Measurements from ENCODE around the gene HOXB7. TPM values are rescaled to one million over a fixed set of nuclear protein-coding genes. Genes with fewer than 3 reads are reported as not detected.
A peak's percentile ranks its signal among the peaks of the same experiment; 100 is the strongest.

HOXB7 gene
- total RNA-seq, 8 experiments from 2014 or later = 6.2 to 35.5 (median 23.7) TPM

DNA sequence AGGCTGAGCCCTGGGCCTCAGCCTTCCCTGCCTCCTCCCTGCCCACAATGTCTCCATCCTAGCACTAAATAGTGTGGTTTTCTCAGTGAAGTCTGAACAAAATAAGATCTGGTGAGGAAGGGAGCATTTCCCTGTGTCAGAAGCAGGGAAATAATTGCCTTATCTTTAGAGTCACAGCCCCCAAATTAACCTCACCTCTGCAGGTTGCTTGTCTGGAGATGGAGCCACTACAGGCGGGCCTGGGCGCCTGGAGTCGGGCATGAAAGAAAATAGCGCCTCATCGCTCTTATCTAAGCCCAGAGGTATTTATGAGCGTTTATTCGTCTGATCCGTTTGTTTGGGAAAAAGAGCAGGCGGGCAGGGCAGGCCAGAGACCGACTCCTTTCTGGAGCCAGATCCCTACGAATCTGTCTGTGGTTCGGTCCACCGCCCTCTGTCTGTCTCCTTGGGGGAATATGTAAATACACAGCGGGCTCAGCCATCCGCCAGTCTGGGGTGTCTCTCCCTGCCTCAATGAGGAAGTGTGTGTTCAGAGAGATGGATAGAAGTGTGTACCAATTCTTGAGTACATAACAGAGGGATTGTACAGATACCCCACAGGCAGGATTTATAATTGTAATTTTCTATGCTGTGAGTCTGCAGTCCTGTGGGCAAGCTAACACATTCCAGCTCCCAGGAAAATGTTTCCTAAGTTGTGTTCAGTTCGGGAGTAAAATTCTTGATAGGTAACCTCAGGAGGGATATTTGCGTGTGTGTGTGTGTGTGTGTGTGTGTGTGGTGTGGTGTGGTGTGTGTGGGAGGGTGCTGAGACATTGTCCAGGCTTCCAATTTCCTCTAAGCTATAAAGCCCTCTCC lies 10.3 kb downstream of the HOXB7 start:
- in situ Hi-C loops (cut with MboI; ENCODE audit: low pct_unique_long_range_greater_than_20kb in 2 of 9, low sequenced_read_pairs in 9 of 9, unreplicated experiment in 9 of 9) = no loop called here
- no peak for ATAC-seq (replicated peaks in 6 of 8)
- Histone ChIP-seq H3K4me3 (peak overlapping the region in 4 of 5 donors; percentile 13 to 87 (median 61)), H3K4me1 (replicated peaks in 1 of 2) (peaks cover 63 to 65% of the 10 kb centered on the region in 2 donors), H3K27ac (peak overlapping the region in 1 of 2 donors; percentile 68)
- WGBS, 10 experiments = 19 to 83% (median 44%) methylated on average over 1 to 10 of the region's 17 CpGs; no CpG with 5 or more reads in 3 of the 10 experiments

DNA sequence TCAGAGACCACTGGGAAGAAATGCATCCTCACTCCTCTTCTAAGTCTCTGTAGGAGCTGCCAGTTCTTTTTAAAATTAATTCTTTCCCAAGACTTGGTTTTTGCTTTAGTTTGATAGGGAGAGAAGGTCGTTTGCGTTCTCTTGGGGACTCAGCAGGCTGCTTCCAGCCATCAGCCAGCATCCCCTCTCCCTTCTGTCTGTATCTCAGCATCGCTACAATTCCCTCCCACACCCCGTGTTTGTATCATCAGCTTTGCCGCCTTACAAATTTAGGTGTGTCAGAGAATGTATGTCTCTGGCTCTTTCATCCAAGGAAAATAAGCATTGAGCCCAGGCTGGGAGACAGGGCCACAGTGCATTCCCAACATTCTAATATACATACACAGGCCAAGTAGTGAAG lies 11.5 kb downstream of the HOXB7 start:
- in situ Hi-C loops (cut with MboI; ENCODE audit: low pct_unique_long_range_greater_than_20kb in 2 of 9, low sequenced_read_pairs in 9 of 9, unreplicated experiment in 9 of 9) = loop anchor here in 2 of 9 experiments (10.0 kb wide), 1 partner anchor 265 kb away; no protein-coding TSS in a partner anchor
- no peak for ATAC-seq (replicated peaks in 6 of 8)
- 53 to 85% (median 66%) methylated on average over 2 to 5 of the region's 5 CpGs; no CpG with 5 or more reads in 2 of the 10 experiments for WGBS, 10 experiments
- Histone ChIP-seq H3K4me1 (replicated peaks in 1 of 2) (peaks cover 56 to 72% of the 10 kb centered on the region in 2 donors), H3K27ac (peak overlapping the region in 1 of 2 donors; percentile 94), H3K4me3 (peak overlapping the region in 4 of 5 donors; percentile 82 to 91 (median 85))

DNA sequence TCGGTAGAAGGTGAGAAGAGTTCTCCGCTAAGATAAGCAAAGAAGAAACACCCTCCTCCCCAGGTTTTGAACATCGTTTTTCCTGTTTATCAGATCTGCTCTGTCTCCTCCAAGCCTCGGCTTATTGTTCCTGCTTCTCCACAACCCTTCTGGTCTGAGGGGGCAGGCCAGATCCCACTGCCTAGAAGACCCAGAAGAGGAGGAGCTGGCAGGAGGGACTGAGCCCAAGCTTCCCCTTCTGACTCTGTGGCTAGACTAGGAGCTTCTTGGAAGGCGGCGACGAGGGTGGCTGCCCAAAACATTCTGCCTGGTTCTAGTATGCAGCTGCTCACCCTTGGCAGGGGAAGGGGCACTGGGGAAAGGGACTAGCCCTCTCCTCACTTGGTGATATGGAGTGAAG lies 12.1 kb downstream of the HOXB7 start:
- in situ Hi-C loops (cut with MboI; ENCODE audit: low pct_unique_long_range_greater_than_20kb in 2 of 9, low sequenced_read_pairs in 9 of 9, unreplicated experiment in 9 of 9) = loop anchor here in 2 of 9 experiments (10.0 kb wide), 1 partner anchor 264 kb away; no protein-coding TSS in a partner anchor
- no peak for ATAC-seq (replicated peaks in 6 of 8)
- peak overlapping the region; percentile 62 to 91 (median 83) for H3K4me3 ChIP-seq
- peaks cover 49 to 70% of the 10 kb centered on the region in 2 donors for H3K4me1 ChIP-seq (replicated peaks in 1 of 2)
- 8 to 75% (median 27%) methylated on average over 1 to 5 of the region's 7 CpGs; no CpG with 5 or more reads in 2 of the 10 experiments for WGBS, 10 experiments
- H3K27ac ChIP-seq = peak overlapping the region; percentile 83 to 94

DNA sequence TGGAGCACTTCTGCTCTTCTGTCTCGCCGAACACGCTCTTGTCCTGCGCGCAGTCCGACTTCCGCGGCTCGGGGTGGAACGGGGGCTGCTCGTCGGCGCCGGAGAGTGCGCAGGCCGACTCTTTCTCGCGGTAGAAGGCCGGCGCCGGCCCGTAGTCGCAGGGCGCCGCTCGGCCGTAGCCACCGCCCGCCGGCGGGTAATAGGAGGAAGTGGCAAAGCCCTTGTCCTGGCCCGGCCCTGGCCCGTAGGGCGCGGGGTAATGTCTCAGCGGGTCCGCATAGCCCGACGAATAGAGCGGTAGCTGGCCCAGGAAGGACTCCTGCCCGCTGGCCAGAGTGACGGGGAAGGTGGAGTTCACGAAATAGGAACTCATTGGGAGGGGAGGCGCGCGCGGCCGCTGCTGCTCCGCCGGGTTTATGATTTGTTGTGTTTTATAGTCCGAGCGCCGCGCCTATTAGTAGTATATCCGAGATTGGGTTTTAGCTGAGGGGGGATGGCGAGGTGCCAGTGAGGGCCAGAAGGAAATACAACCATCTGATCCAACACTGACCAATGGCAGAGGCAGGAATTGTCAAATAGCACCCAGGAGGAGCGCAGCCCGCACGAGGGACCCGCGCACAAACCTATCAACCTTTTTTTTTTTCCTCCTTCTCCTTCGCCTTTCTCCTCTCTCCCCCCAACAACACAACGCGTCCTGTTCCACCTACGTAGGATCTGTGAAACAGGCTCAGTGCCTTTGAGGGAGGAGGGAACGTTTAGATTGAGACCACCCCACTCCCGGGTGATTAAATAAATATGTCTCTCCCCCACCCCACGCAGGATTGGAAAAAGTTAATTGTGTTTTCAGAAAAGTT lies 12.8 kb downstream of the HOXB7 start:
- in situ Hi-C loops (cut with MboI; ENCODE audit: low pct_unique_long_range_greater_than_20kb in 2 of 9, low sequenced_read_pairs in 9 of 9, unreplicated experiment in 9 of 9) = loop anchor here in 2 of 9 experiments (10.0 kb wide), 1 partner anchor 263 kb away; no protein-coding TSS in a partner anchor
- ATAC-seq (replicated peaks in 6 of 8) = peak; percentile 32 to 54 (median 45)
- WGBS, 10 experiments = 0 to 15% (median 0%) methylated on average over 1 to 14 of the region's 68 CpGs; no CpG with 5 or more reads in 1 of the 10 experiments
- H3K27ac ChIP-seq = peak overlapping the region; percentile 83 to 94
- H3K4me3 ChIP-seq = peak overlapping the region; percentile 62 to 91 (median 83)
- peaks cover 42 to 65% of the 10 kb centered on the region in 2 donors for H3K4me1 ChIP-seq (replicated peaks in 1 of 2)

DNA sequence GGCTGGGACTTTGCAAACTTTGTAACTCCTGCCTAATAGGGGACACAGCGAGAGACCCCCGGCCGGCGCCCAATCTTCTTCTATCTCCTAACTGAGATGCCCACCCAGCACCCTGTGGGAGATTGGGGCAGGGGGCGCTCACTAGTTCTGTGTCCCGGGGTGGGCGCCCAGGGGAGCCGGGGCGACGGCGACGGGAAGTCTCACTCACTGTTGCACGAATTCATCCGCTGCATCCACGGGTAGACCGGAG lies 13.4 kb downstream of the HOXB7 start:
- 0% methylated on average over 4 of the region's 16 CpGs; no CpG with 5 or more reads in 9 of the 10 experiments for WGBS, 10 experiments
- peak overlapping the region; percentile 83 to 94 for H3K27ac ChIP-seq
- peaks cover 38 to 62% of the 10 kb centered on the region in 2 donors for H3K4me1 ChIP-seq (replicated peaks in 1 of 2)
- H3K4me3 ChIP-seq = peak overlapping the region; percentile 62 to 91 (median 83)
- peak in 1 of 8 experiments; percentile 0 for ATAC-seq (replicated peaks in 6 of 8)
- in situ Hi-C loops (cut with MboI; ENCODE audit: low pct_unique_long_range_greater_than_20kb in 2 of 9, low sequenced_read_pairs in 9 of 9, unreplicated experiment in 9 of 9) = loop anchor here in 2 of 9 experiments (10.0 kb wide), 1 partner anchor 263 kb away; no protein-coding TSS in a partner anchor

DNA sequence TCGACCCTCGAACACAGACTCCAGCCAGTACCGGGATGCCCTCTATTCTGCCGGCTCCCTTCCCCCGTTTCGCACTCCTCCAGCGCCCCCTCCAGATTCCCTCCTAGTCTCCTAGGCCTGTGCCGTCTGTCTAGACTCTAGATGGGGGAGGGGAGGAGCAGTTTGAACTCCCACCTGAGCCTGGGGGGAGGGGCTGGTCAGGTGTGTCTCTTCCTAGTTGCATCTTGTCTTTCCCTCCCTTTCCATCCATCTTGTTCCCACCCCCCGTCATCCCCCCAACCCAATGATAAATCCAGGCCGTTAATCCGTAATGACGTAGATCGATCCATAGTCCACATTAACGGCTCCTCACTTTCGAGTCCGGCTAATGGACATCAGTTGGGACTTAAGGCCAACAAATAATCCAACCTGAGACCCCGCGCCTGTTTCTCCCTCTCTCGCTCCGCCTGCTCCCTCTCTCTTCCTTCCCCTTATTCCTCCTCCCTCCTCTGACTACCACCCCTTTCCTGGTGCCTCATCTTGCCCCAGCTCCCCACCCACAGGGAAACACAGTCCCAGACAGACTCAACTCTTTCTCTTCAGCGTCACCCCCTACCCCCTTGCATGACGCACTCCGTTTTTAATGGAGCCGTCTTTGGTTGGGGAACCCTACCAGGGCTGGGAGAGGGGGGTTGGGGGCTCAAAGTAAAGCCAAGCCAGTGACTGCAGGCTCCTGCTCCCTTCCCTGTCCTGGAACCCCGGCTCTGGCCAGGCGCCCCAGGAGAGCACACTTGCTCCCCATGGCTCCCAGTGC lies 13.9 kb downstream of the HOXB7 start:
- peak in 5 of 8 experiments; percentile 13 to 57 (median 49) for ATAC-seq (replicated peaks in 6 of 8)
- 0 to 70% (median 7%) methylated on average over 2 to 5 of the region's 26 CpGs; no CpG with 5 or more reads in 5 of the 10 experiments for WGBS, 10 experiments
- in situ Hi-C loops (cut with MboI; ENCODE audit: low pct_unique_long_range_greater_than_20kb in 2 of 9, low sequenced_read_pairs in 9 of 9, unreplicated experiment in 9 of 9) = loop anchor here in 2 of 9 experiments (10.0 kb wide), 1 partner anchor 262 kb away; no protein-coding TSS in a partner anchor
- H3K27ac ChIP-seq = peak overlapping the region; percentile 83 to 94
- peak overlapping the region; percentile 62 to 91 (median 83) for H3K4me3 ChIP-seq
- H3K4me1 ChIP-seq (replicated peaks in 1 of 2) = peaks cover 33 to 57% of the 10 kb centered on the region in 2 donors

DNA sequence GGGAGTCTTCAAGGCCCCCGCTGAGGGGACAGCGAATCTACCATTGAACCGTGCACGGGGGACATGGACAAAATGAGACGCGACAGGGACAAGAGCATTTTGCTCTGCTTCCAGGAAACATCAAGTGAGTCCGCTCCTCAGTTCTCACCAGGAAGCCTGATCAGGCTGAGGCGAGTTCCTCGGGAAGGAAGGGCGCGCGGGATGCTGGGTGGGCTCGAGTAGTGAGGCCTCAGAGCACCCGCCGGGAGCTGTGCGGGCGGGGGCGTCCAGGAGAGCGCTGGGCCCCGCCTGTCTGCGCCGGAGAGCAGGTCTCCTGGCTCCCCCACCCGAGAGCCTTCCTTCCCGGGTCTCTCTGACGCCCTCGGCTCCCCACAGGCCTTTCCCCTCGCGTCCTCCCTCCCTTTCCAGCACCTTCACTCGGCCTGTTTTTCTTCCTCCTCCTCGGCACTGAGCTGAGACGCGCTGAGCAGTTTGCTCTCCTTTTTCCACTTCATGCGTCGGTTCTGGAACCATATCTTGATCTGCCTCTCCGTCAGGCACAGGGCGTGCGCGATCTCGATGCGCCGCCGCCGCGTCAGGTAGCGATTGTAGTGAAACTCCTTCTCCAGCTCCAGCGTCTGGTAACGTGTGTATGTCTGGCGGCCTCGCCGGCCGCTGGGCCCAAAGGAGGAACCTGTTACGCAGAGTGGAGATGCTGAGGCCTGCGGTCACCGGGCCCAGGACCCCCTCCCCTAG lies 14.7 kb downstream of the HOXB7 start:
- H3K4me1 ChIP-seq (replicated peaks in 1 of 2) = peaks cover 25 to 51% of the 10 kb centered on the region in 2 donors
- in situ Hi-C loops (cut with MboI; ENCODE audit: low pct_unique_long_range_greater_than_20kb in 2 of 9, low sequenced_read_pairs in 9 of 9, unreplicated experiment in 9 of 9) = loop anchor here in 2 of 9 experiments (10.0 kb wide), 1 partner anchor 261 kb away; no protein-coding TSS in a partner anchor
- H3K4me3 ChIP-seq = peak overlapping the region; percentile 62 to 91 (median 83)
- ATAC-seq (replicated peaks in 6 of 8) = peak in 5 of 8 experiments; percentile 0 to 37 (median 19)
- H3K27ac ChIP-seq = peak overlapping the region; percentile 83 to 94
- 0 to 93% (median 1%) methylated on average over 2 to 18 of the region's 54 CpGs; no CpG with 5 or more reads in 5 of the 10 experiments for WGBS, 10 experiments

DNA sequence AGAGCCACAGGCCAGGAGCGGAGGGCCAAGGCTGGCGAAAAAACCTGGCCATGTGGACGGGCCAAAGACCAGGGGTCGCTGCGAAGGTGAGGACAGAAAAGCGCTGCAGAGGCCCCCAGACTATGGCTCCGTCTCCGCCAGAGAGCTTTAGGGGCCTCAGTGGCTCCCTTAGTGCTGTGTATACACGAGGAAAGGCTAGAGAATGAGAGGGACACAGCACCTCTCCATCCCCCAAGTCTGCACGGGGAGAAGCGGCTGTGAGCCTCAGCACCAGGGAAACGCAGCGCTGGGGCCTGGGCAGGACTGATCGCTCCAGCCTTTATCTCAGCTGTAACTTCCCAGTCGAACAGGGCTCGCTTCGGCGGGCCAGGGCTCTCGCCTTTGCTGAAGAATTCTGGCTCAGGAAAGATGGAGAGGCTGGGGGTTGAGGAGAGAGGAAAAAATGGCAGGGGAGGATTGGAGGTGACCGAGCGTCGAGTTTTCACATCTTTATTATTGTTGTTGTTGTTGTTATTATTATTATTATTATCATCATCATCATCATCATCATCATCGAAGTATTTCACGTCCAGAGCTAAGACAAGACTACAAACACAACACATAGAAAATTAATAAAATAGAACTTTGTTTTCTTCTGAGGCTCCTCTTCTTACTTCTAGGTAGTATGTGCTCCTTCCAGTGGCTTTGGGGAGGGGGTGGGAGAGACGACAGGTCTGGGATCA lies 15.4 kb downstream of the HOXB7 start:
- peaks cover 24 to 51% of the 10 kb centered on the region in 2 donors for H3K4me1 ChIP-seq (replicated peaks in 1 of 2)
- in situ Hi-C loops (cut with MboI; ENCODE audit: low pct_unique_long_range_greater_than_20kb in 2 of 9, low sequenced_read_pairs in 9 of 9, unreplicated experiment in 9 of 9) = loop anchor here in 2 of 9 experiments (10.0 kb wide), 1 partner anchor 261 kb away; no protein-coding TSS in a partner anchor
- peak overlapping the region; percentile 90 to 94 for H3K27ac ChIP-seq
- WGBS, 10 experiments = 0 to 100% (median 37%) methylated on average over 1 to 10 of the region's 25 CpGs; no CpG with 5 or more reads in 1 of the 10 experiments
- H3K4me3 ChIP-seq = peak overlapping the region; percentile 62 to 91 (median 83)
- ATAC-seq (replicated peaks in 6 of 8) = no peak

DNA sequence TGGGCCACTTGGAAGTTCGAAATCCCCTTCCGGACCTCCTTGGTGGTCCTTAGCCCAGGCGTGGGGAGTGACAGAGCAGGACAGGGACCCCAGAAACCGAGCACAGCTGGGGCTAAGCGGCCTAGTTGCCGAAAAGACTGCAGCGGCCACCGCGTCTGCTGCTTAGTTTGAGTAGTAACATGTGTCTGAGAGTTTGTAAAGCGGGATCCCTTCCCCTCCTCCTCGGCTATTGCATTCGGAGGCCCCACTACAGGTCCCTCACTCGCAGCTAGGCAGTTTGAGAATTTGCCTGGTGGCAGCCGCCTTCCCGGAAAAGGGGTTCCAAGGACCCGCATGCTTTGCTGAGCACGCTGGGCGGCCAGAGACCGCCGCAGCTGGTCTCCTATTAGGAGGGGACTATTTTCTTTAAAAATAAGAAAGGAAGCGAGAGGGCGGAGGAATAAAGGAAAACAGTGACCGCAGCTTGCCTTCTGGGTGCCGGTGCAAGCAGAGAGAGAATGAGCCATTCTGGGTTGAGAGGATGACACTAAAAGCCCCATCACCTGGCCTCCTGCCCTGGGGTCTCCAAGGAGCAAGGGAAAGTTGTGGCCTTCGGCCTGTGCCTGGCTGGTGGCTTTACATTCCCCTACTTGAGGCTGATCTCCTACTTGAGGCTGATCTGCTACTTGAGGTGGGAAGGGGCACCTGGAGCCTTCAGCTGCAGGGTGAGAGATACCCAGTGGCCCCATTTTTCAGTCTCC lies 16.1 kb downstream of the HOXB7 start:
- 2 to 94% (median 70%) methylated on average over 1 to 15 of the region's 25 CpGs; no CpG with 5 or more reads in 3 of the 10 experiments for WGBS, 10 experiments
- H3K4me3 ChIP-seq = peak overlapping the region; percentile 62 to 91 (median 83)
- in situ Hi-C loops (cut with MboI; ENCODE audit: low pct_unique_long_range_greater_than_20kb in 2 of 9, low sequenced_read_pairs in 9 of 9, unreplicated experiment in 9 of 9) = loop anchor here in 2 of 9 experiments (10.0 kb wide), 1 partner anchor 260 kb away; no protein-coding TSS in a partner anchor
- H3K27ac ChIP-seq = peak overlapping the region; percentile 90 to 94
- no peak for ATAC-seq (replicated peaks in 6 of 8)
- peaks cover 18 to 52% of the 10 kb centered on the region in 2 donors for H3K4me1 ChIP-seq (replicated peaks in 1 of 2)

DNA sequence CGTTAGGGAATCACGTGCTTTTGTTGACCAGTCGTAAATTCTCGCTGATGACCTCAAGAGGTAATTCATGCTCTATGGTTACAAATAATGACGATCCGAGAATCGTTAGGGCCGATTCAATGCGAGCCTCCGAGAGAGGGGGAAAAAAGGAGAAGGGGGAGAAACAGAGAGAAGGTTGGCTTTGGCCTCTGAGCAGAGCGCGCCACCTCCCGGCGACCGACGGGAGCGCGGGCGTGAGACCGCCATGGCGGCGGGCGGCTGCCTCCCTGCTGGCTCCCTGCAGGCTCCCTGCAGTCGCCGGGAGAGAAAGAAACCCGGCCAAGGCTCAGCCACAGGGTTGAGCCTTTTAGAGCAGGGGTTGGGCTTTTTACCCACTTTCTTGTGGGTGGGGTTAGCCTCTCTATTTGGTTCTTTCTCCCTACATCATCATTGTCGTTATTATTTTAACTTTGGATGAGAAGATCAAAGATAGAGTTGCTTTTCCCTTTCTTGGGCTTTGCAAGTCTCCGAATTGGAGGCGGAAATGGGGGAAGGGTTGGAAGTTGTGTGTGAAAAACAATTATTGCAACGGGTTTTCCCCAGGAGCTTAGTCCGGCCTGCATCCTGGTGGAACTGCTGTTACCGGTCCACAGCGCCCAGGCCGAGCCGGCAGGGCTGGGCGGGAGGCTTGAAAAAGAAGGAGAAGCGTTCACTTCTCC lies 16.8 kb downstream of the HOXB7 start:
- peak overlapping the region; percentile 90 to 94 for H3K27ac ChIP-seq
- peak; percentile 38 to 61 (median 48) for ATAC-seq (replicated peaks in 6 of 8)
- peak overlapping the region; percentile 62 to 91 (median 83) for H3K4me3 ChIP-seq
- H3K4me1 ChIP-seq (replicated peaks in 1 of 2) = peaks cover 11 to 50% of the 10 kb centered on the region in 2 donors
- in situ Hi-C loops (cut with MboI; ENCODE audit: low pct_unique_long_range_greater_than_20kb in 2 of 9, low sequenced_read_pairs in 9 of 9, unreplicated experiment in 9 of 9) = loop anchor here in 2 of 9 experiments (10.0 kb wide), 1 partner anchor 259 kb away; no protein-coding TSS in a partner anchor
- 0 to 21% (median 3%) methylated on average over 2 to 12 of the region's 37 CpGs; no CpG with 5 or more reads in 6 of the 10 experiments for WGBS, 10 experiments

All from motor neuron (in vitro differentiated cells).